Fibroblast of villous mesenchyme (primary cell): ENCODE results near the gene LRP1. TPM values are rescaled to one million over a fixed set of nuclear protein-coding genes. Genes with fewer than 3 reads are reported as not detected.

Source experiments
- DNase-seq: peaks from one replicate; pipeline ENCODE4 v3.0.0-alpha.2; 2010; ENCODE audit warnings: low read depth
- H3K4me3 ChIP-seq: 2 replicates; pipeline ENCODE4 v1.5.1; 2011; ENCODE audit warnings: low read depth, mild to moderate bottlenecking, low read length
- CTCF ChIP-seq: IDR thresholded peaks from 2 replicates; pipeline ENCODE4 v1.5.1; 2012; ENCODE audit warnings: low read depth, mild to moderate bottlenecking, low read length; ENCODE audit not compliant: insufficient read depth
- total RNA-seq: library from RNA; depleted of rRNA; stranded (reverse); fragments of >200 nt; gene quantifications from 2 replicates; pipeline ENCODE4 v1.2.3, GENCODE V29; 2012

Gene LRP1
- total RNA-seq, 1 donor, result 228 TPM

- no peak overlapping the region for H3K4me3 ChIP-seq
- DNase-seq, result no peak
- no peak for TF ChIP-seq CTCF
Measured at GRCh38 chr12:57218030-57218853, 90.0 kb downstream of the LRP1 start.

- no peak for DNase-seq
Measured at GRCh38 chr12:57219205-57219992, 91.1 kb downstream of the LRP1 start.

GRCh38 chr12:57219993-57220754 lies 91.9 kb downstream of the LRP1 start:
- no peak for TF ChIP-seq CTCF
- H3K4me3 ChIP-seq, result no peak overlapping the region
- no peak for DNase-seq

More at GRCh38 chr12:57219205-57219992, 91.1 kb downstream of the LRP1 start:
- TF ChIP-seq CTCF, result no peak
- H3K4me3 ChIP-seq, result no peak overlapping the region

- DNase-seq, result no peak
Measured at GRCh38 chr12:57220770-57221168, 92.5 kb downstream of the LRP1 start.

GRCh38 chr12:57221169-57221917 lies 93.1 kb downstream of the LRP1 start:
- DNase-seq, result no peak
- TF ChIP-seq CTCF, result no peak
- no peak overlapping the region for H3K4me3 ChIP-seq

More at GRCh38 chr12:57220770-57221168, 92.5 kb downstream of the LRP1 start:
- TF ChIP-seq CTCF, result no peak
- H3K4me3 ChIP-seq, result no peak overlapping the region
